NCI-H1930 (cell line): ENCODE results near the gene SSUH2.
"Not testable (repeated sequence)": the region's sequence is repeated elsewhere in the genome, so short reads cannot be mapped to it uniquely, and the experiment has no call there.

Experiments
- DNase-seq, 2 experiments: peaks; one replicate each; lab custom pipeline; 2025; lab: John Stamatoyannopoulos, UW

The SSUH2 gene

DNA sequence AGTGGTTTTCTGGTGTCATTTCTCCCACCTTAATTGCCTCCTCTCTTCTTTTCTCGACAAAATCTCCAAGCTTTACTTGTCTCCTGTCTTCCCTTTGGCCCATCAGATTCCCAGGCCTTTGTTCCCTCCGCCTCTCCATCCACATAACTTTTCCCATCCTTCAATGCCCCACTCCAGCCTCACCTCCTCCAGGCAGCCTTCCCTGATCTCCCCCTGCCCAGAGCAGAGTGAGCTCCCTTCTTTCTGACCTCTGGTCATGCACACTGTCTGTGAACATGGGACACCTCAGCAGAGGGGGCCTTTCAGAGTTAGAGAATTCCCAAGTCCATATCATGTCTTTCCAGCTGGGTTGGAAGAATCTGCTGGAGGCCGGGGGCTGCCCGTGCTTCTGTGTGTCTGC, 14.6 kb upstream of the SSUH2 start:
- no peak for DNase-seq

DNA sequence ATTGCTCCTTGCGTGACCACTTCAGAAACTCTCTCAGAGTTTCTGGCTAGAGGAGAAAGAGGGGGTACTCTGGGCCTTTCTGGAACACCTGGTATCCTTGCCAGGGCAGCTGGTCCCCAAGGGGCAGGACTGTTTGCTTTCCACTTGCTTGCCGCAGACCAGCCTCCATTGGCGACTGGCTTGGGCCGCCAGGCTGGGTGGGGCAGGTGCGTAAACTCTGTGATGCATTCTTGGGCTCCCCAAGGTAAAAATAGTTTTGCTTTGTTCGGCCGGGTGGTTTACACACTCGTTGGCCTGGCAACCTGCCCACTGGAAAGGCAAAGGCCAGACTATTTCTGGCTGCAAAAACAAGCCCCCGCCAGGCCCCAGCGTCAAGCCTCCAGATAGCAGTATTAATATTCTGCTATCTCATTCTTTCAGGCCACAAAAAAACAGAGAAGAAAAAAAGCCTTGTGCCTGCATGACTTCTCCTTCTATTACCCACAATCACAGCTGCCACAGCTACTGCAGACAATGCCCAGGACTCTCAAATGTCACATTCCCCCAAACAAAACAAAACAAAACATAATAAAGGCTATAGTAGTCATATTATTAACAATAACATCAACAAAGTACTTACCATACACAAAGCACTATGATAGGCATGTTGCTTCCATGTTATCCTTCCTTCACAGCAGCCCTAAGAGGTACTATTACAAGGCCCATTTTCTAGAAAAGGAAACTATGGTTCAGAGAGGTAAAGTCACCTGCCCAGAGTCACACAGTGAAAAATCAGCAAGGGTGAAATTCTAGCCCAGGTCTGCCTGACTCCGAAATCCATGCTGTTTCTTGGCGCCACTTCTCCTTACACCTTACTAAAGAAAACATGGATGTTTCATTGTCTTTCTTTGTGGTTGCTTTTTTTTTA, 14.0 kb upstream of the SSUH2 start:
- peak in 1 of 2 experiments; percentile 3 for DNase-seq

DNA sequence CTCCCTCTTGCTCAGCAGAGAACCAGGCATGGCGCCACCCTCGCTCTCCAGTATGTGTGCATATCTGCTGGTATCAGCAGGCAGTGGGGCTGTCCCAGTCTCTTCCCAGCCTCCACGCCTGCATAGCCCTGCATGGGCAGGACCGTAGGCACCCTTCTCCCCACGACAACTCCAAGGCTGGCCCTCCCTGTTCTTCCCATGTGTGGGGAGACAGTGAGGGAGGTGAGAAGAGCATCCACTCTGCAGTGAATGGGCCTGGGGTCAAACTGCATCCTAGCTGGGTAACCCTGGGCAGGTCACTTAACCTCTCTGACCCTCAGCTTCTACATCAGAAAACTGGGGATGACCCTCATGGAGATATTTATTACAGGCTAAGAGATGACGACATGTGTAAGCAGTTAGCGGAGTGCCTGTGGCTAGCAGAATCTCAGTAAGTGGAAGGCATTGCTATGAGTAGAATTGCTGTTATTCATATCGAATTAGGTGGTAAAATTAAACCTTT, 13.3 kb upstream of the SSUH2 start:
- no peak for DNase-seq

DNA sequence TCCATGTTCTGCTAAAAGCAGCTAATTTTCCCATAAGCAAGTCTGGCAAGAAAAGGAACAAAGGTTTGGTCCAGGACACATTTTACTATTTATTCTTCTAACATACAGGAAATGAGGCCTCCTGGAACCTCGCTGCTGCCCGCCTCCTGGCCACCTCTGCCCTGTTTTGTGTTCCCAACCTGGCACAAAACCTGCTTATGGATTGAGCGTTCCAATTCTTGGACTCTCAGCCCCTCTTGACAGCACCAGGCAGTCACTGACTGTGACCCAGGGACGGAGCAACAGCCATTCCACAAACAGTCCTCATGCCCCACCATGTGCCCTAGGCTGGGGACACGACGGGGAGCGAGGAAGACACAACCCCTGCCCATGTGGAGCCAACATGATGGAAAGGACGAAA, 11.6 kb upstream of the SSUH2 start:
- DNase-seq: no peak

DNA sequence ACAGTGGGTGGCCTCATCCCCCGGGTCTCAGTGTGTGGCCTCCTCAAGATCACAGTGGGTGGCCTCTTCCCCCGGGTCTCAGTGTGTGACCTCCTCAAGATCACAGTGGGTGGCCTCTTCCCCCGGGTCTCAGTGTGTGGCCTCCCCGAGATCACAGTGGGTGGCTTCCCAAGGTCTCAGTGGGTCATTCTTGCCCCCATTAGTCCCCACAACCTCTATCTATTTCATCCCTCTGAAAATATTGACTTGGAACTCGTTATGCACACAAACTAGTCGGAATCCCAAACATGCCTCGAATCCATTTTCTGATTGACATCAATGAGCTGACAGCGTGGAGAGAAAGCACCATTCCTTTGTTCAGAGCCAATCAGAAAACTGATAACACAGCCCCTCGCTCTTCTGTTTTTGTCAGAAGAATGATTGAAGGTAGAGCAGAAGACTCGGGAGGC, 10.8 kb upstream of the SSUH2 start:
- no peak for DNase-seq

DNA sequence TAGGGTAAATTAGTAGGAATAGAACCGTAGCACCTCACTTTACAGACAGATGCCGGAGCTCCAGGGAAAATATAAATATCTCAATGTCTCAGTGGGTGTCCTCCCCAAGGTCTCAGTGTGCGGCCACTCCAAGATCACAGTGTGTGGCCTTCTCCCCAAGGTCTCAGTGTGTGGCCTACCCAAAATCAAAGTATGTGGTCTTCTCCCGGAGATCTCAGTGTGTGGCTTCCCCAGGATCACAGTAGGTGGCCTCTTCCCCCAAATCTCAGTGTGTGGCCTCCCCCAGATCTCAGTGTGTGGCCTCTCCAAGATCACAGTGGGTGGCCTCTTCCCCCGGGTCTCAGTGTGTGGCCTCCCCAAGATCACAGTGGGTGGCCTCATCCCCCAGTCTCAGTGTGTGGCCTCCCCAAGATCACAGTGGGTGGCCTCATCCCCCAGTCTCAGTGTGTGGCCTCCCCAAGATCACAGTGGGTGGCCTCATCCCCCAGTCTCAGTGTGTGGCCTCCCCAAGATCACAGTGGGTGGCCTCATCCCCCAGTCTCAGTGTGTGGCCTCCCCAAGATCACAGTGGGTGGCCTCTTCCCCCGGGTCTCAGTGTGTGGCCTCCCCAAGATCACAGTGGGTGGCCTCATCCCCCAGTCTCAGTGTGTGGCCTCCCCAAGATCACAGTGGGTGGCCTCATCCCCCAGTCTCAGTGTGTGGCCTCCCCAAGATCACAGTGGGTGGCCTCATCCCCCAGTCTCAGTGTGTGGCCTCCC, 10.2 kb upstream of the SSUH2 start:
- DNase-seq: not testable (repeated sequence)

DNA sequence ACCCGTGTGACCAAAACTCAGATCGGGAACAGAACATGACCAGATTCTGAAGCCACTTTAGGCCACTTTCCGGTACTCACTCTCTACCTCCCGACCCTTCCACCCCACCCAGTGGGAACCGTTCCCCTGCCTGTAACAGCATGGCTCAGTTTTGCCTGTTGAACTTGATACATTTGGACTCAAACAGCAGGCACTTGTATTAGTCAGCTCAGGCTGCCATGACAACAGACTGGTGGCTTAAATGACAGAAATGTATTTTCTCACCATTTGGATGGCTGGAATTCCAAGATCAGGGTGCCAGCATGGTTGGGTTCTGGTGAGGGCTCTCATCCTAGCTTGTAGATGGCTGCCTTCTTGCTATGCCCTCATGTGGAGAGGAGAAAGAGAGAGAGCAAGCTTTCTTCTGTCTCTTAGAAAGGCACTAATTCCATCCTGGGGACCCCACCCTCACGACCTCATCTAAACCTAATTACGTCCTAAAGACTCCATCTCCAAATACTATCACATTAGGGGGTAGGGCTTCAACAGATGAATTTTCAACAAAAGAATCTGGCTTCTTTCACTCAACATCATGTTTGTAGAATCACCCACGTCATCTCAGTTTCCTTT, 9.3 kb upstream of the SSUH2 start:
- DNase-seq: no peak

DNA sequence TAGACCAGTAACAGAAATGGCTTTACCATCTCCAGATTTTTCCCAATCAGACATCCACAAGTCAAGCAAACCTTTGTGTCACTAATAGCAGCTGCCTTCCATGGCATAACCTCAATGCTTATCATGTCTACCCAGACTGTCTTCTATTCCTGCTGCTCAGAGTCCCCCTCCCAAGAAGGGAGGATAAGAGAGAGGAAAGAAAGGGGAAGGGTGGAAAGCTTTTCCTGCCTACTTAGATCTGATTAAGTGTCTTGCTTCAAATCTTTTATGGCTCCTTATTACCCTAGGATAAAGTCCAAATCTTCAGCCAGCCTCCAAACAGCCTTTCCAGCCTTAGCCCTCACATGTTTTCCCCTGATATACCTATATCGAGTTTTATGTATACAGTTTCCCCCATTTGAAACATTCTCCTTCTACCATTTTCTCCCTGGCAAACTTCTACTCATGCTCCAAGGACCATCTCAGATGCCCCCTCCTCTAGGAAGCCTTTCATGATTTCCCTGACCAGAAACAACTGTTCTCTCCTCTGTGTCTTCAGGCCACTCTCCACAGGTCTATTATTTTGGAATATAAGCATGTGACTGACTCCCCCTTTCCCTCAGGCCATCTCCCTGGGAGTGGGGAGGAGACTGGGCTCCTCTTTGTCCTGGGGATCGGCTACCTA, 7.9 kb upstream of the SSUH2 start:
- DNase-seq: no peak

DNA sequence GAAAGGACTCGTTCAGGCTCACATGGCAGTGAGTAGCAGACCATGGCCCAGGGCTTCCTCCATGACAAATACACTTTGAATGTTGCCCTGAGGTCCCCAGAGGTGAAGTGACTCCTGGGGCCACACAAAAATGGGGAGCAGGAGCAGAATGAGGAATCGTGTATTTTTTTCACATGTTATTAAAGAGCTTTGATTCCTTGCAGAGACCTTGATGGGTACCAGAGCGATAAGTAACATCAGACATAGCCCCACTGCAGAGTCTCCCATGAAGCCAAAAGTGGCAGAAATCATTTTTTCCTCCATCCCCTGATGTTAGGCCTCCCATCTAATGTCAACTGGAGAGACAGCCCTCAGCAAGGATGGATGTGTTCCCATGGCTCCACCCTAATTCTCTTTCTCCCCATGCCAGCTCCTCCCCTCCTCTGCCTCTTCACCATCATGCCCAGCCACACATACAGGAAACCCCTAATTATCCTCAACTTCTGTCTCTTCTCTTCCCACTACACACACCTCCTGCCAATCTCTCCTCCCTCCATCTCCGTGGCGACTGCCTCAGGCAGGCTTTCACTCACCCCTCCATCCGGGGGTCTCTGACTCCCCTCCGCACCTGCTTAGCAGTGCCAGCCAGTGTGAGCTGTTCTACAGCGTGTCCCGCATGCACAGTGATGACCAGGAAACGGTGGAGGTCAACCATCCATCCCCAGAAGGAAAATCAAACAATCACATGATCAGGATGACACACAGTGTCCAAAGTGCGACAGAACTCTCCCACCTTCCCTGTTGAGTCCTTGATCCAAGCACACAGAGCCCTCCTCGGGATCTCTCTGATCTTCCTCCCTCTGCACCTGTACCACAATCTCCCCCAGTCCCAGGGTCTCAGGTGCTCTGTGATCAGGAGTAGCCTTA, 7.1 kb upstream of the SSUH2 start:
- no peak for DNase-seq

DNA sequence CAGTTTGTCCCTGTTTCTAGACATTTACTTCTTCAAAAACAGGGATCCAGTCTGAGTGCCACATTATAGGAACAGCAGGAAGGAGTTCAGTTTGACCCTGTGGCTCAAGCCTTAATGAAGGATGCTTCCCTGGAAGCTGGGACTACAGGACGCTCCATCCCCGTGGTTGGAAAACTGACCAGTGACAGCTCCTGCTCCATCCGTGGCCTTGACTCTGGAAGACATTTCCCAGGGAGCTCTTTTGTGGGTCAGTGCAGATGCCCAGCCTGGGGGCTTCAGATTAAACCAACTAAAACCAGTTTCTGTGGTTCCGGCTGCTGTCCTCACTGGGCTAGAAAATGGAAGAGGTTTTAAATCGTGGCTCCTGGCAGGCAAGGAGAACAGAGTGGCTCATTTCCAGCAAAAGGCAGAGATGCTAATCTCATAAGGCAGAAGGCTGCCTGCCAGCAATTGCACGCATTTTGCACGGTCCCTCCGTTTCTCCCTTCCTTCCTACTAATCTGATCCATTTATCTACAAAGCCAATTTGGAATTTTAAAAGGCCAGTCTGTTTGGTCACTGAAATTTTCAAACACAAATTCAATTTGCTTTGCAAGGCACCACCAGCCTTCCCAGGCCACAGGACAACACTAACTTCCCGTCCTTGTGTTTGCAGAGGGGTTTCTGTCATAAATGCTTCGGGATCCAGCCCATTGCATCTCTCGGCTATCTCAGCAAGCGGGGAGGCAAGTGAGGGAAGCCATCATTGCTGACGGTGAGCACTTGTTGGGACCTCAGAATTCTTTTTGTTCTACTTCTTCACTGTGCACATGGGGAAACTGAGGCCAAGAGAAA, 6.2 kb upstream of the SSUH2 start:
- DNase-seq: no peak

DNA sequence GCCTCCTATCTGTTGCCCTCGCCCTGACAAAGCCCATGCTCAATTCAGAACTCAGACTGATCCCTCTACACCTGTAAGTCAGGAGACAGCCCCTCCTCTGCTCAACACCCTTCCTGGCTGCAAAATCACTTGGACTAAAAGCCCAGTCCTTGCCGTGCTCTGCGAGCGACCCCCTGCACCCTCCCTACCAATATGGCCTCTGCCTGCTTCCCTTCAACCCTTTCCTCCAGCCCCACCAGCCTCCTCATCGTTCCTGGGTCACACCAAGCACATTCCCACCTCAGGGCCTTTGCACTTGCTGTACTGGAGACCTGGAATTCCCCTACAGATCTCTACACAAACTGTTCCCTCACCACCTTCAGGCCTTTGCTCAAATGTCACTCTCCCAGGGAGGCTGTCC, 5.2 kb upstream of the SSUH2 start:
- DNase-seq: no peak

DNA sequence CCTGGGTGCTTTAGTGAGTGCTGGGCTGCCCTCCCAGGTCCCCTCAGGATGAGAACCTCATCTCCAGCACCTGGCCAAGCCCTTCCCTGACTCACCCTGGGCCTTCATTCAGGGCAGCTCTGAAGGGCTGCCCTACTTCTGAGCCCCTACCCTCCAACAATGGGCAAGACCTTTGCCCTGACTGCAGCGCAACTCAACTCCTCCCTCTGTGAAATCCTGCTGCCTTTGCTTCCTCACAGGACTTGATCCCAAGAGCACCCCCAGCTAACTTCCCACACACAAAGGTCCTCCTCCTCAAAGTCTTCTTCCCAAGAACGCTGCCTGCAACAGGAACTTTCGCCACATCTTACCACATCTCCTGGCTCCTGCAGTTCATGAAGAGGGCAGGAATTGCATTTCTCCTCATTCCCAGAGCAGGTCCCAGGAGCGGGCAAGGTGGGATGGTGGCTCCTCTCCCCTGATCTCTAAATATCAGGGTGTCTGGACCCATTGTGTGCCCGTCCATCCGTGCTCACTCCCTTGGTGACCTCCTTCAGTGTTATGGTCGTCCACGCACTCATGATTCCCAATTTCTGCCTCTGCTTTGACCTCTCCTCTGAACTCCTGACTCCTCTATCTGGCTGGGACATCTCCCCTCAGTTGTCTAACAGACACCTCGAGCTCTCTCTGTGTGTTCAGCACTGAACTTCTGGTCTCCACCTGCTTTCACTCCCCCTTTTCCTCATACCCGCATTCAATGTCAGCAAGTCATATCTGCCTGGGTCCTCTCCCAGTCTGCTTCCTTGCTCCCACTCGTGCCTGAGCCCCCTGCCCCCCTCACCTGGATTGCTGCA, 4.5 kb upstream of the SSUH2 start:
- DNase-seq: no peak

DNA sequence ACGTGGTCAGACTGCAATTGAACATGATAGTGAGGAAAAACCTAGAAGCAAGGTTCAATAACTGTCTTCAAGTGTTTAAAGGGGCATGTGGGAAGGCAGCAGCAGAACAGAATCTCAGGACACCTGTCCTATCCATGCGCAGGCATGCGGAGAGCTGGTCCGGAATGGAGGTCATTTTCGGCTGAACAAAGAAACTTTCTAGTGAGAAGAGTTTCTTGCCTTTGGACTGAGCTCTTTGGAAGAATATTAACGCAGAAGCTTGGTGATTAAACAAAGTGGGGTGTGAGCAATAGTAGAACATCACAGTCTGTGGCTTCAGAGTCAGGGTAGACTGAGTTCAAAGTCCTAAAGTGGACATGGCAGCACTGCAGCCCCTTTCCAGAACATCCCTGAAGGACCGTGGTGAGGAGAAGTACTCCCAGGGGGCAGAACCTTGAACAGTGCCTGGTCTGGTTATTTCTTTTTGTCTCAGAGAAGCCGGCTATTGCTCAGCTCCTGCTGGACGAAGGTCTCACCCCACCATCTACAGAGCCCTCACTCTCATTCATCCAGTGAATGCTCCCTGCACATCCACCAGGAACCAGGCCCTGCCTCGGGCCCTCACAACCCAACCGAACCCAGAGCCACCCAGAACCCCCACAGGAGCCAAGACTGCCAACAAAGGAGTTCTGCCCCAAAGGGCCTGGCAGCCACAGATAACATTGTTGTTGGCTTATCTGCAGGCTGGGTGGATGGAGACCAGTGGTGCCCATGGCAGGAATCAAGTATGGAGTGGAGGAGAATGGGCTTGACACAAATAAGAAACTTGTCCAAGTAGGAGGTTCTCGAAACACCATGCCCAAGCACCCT, 2.8 kb upstream of the SSUH2 start:
- no peak for DNase-seq

DNA sequence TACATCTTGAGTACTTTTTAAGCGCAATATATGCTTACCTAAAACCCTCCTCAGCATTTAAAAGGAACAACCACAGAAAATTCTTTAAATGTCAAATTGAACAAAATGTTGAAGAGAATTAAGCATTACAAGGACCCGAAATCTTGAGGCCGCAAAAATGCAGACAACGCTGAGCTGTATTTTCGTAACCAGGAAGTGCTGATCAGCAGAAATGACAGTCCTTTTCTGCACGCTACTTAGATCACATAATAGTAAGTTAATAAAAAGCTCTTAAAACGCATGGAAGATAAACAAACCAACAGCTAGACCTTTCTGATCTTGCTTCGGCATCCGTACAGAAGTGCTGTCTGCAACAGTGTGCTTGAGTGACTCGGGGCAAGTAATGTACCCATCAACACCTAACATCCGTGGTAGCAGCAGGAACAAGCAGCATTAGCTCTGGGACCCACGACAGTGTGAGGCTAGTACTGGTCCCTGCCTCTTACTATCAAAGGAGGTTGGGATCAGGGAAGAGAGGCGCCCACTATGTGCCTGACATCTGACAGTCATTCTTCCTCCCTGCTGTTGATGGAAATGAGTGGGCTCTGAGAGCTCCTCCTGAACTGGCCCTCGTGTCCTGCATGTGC, 1.8 kb upstream of the SSUH2 start:
- DNase-seq: no peak

DNA sequence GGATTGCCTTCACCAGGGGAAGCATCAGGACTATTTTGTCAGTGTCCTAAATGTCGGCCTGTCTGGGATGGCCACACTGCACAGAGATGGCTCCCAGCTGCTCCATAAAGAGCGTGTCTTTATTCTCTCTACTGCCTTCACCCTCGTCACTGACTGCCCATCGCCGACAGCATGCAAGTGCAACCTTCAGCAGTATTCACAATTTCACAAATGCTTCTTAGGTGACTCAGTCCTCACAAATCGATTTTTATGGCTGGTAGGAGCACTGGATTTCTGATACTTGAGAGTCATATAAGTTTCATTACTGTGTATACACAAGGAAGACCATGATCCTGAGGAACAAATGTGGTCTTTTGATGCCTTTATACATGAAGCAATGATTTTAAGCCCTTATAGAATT, 1.1 kb upstream of the SSUH2 start:
- no peak for DNase-seq

DNA sequence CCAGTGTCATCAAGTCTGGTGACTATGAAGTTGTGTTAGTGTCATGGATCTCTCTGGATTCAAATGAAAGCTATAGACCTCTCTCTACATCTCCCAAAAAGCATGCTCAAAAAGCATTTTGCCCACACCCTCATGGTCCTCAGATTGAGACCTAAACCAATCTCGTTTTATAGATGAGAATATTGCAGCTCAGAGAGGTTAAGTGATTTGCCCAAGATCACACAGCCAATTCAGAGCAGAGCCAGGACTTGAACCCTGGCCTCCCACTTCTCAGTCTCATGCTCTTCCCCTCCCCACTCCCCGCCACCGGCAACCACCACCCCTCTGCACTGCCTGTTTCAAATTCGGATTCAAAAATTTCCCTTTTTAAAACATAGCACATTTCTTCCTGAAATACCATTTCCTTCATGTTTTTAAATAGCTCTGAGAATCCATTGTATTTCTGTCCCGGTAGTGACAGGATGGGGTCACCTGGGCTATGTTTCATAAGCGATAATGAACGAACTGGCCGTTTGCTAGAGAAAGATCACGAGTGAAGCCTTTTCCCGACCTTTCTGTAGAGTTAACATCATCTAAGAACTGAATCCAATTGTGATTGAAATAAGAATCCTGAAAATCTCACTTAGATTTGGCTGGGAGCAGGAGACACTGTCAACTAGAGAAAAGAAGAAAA, 769 bp downstream of the SSUH2 start:
- no peak for DNase-seq

DNA sequence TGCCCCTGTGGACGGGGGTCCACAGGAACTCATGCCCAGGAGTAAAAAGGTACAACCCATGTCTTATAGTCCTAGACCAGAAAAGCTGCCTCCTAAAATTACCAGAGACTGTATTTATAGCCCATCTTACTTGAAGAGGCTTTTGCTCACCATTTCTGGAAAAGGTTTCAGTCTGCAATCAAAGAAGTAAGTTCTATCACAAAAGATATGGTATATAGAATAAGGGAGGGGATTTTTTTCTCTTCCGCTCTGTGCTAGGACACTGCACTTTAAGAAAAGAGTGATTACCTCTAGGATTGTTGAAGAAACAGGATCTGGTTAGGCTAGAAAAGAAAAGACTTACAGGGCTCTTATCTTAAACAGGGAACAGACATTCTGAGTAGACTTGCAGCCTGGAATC, 2.6 kb downstream of the SSUH2 start:
- DNase-seq: no peak
